Esophagus squamous epithelium (tissue), 5 donors: Measurements from ENCODE around the gene MLNR. TPM values are rescaled to one million over a fixed set of nuclear protein-coding genes. Genes with fewer than 3 reads are reported as not detected.

ENCODE experiments used
- DNase-seq: peaks from one replicate; lab custom pipeline; 2025; lab: John Stamatoyannopoulos, UW
- H3K27ac ChIP-seq, 4 donors: fragments of 200-600 bp; sonication (generic); one replicate each; pipeline ENCODE4 v1.5.1; 2016 to 2019; ENCODE audit warnings: mild to moderate bottlenecking in 1 of 4
- H3K27me3 ChIP-seq, 4 donors: fragments of 200-600 bp; sonication (generic); 1 replicate in 3 of 4; 2 replicates in 1 of 4; pipeline versions ENCODE4 v1.5.1 to v1.6.0; 2017 to 2021; ENCODE audit warnings: antibody characterized with exemption in 1 of 4
- H3K36me3 ChIP-seq, 3 donors: fragments of 200-600 bp; sonication (generic); one replicate each; pipeline ENCODE4 v1.5.1; 2016 to 2019
- H3K4me1 ChIP-seq, 3 donors: fragments of 200-600 bp; sonication (generic); one replicate each; pipeline ENCODE4 v1.5.1; 2017 to 2019
- H3K4me3 ChIP-seq, 4 donors: fragments of 200-600 bp; sonication (generic); 1 replicate in 3 of 4; 2 replicates in 1 of 4; pipeline ENCODE4 v1.5.1; 2016 to 2019; ENCODE audit warnings: mild to moderate bottlenecking in 2 of 4, moderate library complexity in 1 of 4
- H3K9me3 ChIP-seq, 3 donors: fragments of 200-600 bp; sonication (generic); one replicate each; pipeline ENCODE4 v1.5.1; 2016 to 2019
- CTCF ChIP-seq, 6 experiments: fragments of 450-650 bp in 4 of 6; fragments of 200-600 bp in 2 of 6; sonication (generic) in 2 of 6; IDR thresholded peaks; one replicate each; pipeline ENCODE4 v1.5.1; 2016 to 2019; ENCODE audit warnings: antibody characterized with exemption in 6 of 6, mild to moderate bottlenecking in 4 of 6, moderate library complexity in 4 of 6
- POLR2A ChIP-seq, 4 donors: fragments of 450-650 bp; IDR thresholded peaks; one replicate each; pipeline ENCODE4 v1.6.1; 2017; ENCODE audit warnings: antibody characterized with exemption in 4 of 4, mild to moderate bottlenecking in 4 of 4, moderate library complexity in 3 of 4
- WGBS, 2 donors: methylation state at CpG; one replicate each; pipeline ENCODE4 v1.1.5; 2018; 5-methylcytosine and 5-hydroxymethylcytosine counted together
- intact Hi-C: fragments of 100-400 bp; cut with DNase I; formaldehyde crosslinking; loops from one replicate; pipeline ENCODE4 v1.15.0; 2022
- total RNA-seq, 4 donors: library from RNA; depleted of rRNA; stranded (reverse); fragments of >200 nt; gene quantifications; one replicate each; pipeline ENCODE4 v1.1.0, GENCODE V29; 2016
- donor health status: DM: yes; HTN: yes; CAD: no.

MLNR gene
- total RNA-seq, 4 donors from 2014 or later: 0.19 TPM; not detected in 3

GRCh38 chr13:49225223-49226042 is 5.3 kb downstream of the MLNR start:
- 28 to 35% methylated on average over 5 of the region's 5 CpGs for WGBS, 2 donors
- Histone ChIP-seq H3K36me3 (no peaks in the 10 kb centered on the region), H3K27ac (no peak overlapping the region), H3K4me1 (peaks cover 2 to 10% (median 5%) of the 10 kb centered on the region in 3 donors), H3K4me3 (no peak overlapping the region), H3K9me3 (no peaks in the 10 kb centered on the region), H3K27me3 (peaks cover 0 to 38% (median 7%) of the 10 kb centered on the region in 4 donors)
- DNase-seq: no peak
- peak in 1 of 6 experiments; percentile 11 for TF ChIP-seq CTCF (IDR thresholded peaks at IDR 0.05)
- TF ChIP-seq POLR2A (IDR thresholded peaks at IDR 0.05): no peak
- intact Hi-C loops: no loop called here

- Histone ChIP-seq H3K4me3 (no peak overlapping the region), H3K4me1 (no peaks in the 10 kb centered on the region), H3K27me3 (peaks cover 0 to 26% (median under 1%) of the 10 kb centered on the region in 4 donors), H3K9me3 (no peaks in the 10 kb centered on the region), H3K36me3 (no peaks in the 10 kb centered on the region), H3K27ac (no peak overlapping the region)
- TF ChIP-seq CTCF (IDR thresholded peaks at IDR 0.05) (no peak), POLR2A (IDR thresholded peaks at IDR 0.05) (no peak)
- intact Hi-C loops: no loop called here
- 72 to 77% methylated on average over 5 of the region's 5 CpGs for WGBS, 2 donors
- DNase-seq: no peak
These were observed 6.5 kb downstream of the MLNR start for GRCh38 chr13:49226613-49227012.

GRCh38 chr13:49234741-49235140 is 14.6 kb downstream of the MLNR start:
- intact Hi-C loops: no loop called here
- Histone ChIP-seq H3K27me3 (no peaks in the 10 kb centered on the region), H3K36me3 (no peaks in the 10 kb centered on the region), H3K4me1 (no peaks in the 10 kb centered on the region), H3K4me3 (no peak overlapping the region), H3K9me3 (no peaks in the 10 kb centered on the region), H3K27ac (no peak overlapping the region)
- 82 to 84% methylated on average over 3 of the region's 3 CpGs for WGBS, 2 donors
- no peak for DNase-seq
- TF ChIP-seq CTCF (IDR thresholded peaks at IDR 0.05) (no peak), POLR2A (IDR thresholded peaks at IDR 0.05) (no peak)

- TF ChIP-seq POLR2A (IDR thresholded peaks at IDR 0.05) (no peak), CTCF (IDR thresholded peaks at IDR 0.05) (no peak)
- no peak for DNase-seq
- H3K4me3 ChIP-seq: no peak overlapping the region
- H3K27ac ChIP-seq: no peak overlapping the region
- no peaks in the 10 kb centered on the region for H3K4me1 ChIP-seq
- intact Hi-C loops: no loop called here
- no peaks in the 10 kb centered on the region for H3K27me3 ChIP-seq
- no peaks in the 10 kb centered on the region for H3K36me3 ChIP-seq
- 85 to 99% methylated on average over 6 of the region's 6 CpGs for WGBS, 2 donors
- no peaks in the 10 kb centered on the region for H3K9me3 ChIP-seq
These were observed 15.8 kb downstream of the MLNR start for GRCh38 chr13:49235856-49236431.

GRCh38 chr13:49238621-49239020 is 18.5 kb downstream of the MLNR start:
- H3K36me3 ChIP-seq: no peaks in the 10 kb centered on the region
- H3K27ac ChIP-seq: no peak overlapping the region
- 83 to 92% methylated on average over 2 of the region's 2 CpGs for WGBS, 2 donors
- H3K4me1 ChIP-seq: no peaks in the 10 kb centered on the region
- no peaks in the 10 kb centered on the region for H3K9me3 ChIP-seq
- TF ChIP-seq CTCF (IDR thresholded peaks at IDR 0.05): no peak
- TF ChIP-seq POLR2A (IDR thresholded peaks at IDR 0.05): no peak
- H3K4me3 ChIP-seq: no peak overlapping the region
- no peaks in the 10 kb centered on the region for H3K27me3 ChIP-seq
- no peak for DNase-seq
- intact Hi-C loops: no loop called here
